CD4-positive, alpha-beta T cell treated with Interleukin-10 for 1 hour (primary cell): ENCODE results near the gene NMRK1.

ENCODE experiments used
- DNase-seq: peaks from one replicate; pipeline ENCODE4 v3.0.0-alpha.2; 2020

NMRK1 gene

DNA sequence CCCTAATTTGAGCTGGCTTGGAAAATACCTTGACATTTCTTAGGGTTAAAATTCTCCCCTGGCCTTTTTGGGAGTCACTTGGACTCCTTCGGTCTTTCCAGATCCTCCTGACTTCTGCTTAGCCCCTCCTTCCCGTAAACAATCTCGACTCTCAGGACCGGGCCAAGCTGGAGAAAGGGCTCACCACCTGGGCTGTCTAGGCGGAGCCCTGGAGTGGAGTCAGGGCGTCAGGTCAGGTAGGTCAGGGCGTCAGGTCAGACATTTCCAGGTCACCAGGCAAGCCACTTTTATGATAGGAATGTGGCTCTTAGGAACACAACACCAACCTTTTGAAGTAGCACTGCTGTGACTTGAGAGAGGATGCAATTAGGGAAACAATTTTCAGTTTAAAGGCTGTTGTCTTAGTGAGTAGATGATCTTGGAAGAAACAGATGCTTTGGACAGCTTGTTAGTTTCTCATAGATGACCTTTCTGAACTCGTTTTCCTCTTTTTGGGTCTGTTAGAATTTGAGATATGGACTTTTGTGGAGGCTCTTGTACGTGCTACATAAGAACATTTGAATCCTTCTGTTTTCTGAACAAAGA is 13.1 kb upstream of the NMRK1 start:
- no peak for DNase-seq

DNA sequence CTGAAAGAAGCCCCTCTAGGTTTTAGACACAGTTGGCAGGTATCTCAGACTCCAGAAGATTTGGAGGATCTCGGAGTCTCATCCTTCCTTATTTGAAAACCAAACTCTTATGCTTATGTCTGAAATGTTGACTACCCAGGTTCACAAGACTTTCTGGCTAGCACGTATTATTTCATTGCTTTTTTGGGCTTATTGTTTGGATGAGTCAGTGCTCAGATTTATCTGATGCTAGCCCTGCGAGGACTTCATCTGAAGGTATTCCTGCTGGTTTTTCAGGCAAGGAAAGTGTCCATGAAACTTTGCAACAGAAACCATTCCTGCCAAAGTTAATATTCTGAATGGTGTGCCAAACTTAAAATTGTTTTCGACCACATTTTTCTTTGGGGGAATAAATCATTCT is 8.8 kb upstream of the NMRK1 start:
- no peak for DNase-seq

DNA sequence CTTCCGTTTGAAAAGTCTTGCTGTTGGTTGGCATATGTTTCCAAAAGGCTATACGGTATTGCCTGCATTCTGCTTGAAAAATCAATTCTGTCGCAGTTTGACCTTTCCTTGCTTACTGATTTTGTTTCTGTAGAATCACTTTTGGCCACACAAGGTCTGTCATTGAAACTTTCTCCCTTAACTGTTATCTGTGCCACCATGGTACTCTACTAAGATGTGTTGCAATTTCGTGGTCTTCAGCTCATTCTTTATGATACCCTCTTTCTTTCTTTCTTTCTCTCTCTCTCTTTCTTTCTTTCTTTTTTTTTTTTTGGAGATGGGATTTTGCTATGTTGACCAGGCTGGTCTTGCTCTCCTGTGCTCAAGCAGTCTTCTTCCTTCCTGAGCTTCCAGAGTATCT is 4.8 kb upstream of the NMRK1 start:
- no peak for DNase-seq

DNA sequence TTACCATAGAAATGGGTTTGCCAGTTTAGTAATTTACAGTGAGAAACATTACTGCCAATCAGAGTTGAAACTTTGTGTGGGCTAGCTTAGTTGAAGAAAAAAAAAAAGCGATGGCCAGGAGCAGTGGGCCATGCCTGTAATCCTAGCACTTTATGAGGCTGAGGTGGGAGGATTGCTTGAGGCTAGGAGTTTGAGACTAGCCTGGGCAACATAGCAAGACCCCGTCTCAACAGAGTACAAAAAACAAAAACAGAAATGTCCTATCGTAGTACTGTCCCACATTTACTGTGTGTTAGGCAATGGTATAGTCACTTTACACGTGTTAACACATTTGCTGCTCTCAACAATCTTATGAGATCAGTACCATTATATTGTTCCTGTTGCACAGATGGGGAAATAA is 2.6 kb upstream of the NMRK1 start:
- no peak for DNase-seq

DNA sequence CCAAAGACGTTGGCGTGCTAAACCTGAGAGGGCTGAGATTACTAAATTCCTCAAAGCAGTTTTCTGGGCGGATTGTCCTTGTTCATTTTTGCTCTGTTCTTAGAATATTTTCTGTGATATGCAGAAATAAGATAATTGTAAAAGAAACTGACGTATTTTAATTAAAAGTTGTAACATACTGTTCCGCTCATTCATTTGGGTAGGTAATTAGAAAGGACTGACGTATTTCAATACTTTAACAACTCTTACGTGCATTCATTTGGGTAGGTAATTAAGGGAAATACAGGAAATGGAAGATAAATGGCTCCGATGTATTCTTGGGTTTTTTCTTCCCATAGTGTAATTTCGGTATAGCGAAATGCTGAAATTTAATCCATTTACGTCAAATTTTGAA is 1.4 kb upstream of the NMRK1 start:
- no peak for DNase-seq

DNA sequence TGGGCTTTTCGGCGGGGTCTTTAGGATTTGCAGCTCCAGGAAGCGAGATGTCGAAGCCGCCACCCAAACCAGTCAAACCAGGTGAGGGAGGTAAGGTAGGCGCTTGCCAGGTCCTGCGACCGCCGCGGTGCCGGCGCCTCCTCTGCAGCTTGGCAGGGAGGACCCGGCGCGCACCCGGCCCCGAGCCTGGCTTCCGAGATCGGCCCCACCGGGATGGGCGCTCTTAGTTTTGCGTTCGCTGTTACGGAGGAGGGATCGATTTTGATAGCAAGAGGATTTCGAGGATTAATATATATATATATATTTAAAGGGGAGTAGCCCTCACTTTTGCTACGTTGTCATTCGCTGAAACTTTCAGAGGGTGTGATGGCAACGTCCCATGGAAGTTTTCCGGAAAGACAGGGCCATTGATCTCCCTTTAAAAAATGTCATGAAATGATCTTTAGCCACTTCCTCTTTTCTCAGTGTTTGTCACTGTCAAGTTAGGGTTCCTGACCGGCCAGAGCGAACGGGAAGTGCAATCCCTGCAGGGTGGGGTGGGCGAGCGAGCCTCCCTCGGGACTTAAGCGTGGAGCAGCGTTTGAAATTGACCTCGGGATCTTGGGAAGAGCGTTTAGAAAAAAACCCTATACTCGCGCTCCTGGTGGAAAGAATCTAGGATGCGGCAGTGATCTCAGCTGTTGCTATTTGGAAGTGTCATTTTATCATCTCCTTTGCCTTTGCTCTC is 854 bp upstream of the NMRK1 start:
- no peak for DNase-seq

DNA sequence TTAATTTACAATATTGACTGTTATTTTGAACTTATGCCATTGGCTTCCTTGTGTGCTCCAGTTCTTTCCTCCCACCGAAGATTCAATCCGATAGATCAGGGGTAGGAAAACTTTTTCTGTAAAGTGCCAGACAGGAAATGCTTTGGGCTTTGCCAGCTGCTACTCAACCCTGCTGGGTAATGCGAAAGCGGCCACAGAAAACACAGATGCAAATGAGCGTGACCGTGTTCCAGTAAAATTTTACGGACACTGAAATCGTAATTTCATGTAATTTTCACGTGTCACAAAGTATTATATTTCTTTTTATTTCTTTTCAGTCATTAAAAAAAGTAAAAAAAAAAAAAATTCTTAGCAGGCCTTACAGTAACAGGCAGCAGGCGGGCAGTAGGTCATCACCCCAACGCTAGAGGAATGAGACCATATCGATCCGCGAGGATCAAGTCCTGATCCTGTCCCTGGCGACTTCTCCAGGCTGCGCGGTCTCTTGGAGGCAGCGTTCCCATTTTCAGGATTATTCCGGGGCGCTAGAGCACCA is 599 bp downstream of the NMRK1 start:
- peak; percentile 64 for DNase-seq

DNA sequence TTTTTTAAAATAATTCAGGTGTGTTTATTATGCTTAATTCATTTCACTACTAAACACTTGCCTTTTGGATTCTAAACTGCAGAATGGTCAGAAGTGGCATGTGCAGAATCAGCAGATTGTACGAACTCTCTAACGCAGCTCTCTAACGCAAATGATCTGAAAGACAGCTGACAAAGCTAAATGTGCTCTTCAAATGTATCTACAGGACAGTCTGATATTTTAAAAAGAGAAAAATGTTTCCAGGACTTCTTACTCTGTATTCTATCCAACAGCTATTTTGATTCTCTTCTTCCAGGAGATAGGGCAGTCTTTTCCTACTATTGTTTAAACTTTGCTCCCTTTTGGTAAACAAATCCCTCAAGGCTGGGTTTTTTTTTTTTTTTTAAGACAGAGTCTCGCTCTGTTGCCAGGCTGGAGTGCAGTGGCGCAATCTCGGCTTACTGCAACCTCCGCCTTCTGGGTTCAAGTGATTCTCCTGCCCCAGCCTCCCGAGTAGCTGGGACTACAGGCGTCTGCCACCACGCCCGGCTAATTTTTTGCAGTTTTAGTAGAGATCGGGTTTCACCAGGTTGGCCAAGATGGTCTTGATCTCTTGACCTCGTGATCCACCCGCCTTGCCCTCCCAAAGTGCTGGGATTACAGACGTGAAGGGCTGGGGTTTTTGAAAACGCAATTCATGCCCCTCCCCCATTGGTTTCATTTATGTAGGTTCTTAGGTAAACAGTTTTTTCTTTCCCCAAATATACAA is 1.2 kb downstream of the NMRK1 start:
- no peak for DNase-seq

DNA sequence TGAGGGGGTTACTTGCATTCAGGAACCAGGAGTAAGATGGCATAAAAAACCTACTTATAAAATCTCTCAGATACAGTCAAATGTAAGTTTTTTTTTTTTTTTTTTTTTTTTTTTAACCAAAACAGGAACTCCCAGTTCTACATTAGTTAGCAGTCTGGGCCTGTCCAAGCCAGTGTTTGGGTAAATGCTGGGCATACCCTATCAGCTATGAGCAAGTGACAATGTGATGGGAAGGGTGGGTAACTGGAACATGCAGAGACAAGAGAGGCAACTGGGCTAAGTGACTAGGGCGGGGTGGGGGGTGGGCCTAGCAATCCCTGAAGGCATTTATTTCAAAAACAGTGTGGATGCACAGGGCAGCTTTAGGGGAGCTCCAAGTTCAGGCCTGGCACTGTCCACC is 2.3 kb downstream of the NMRK1 start:
- no peak for DNase-seq

DNA sequence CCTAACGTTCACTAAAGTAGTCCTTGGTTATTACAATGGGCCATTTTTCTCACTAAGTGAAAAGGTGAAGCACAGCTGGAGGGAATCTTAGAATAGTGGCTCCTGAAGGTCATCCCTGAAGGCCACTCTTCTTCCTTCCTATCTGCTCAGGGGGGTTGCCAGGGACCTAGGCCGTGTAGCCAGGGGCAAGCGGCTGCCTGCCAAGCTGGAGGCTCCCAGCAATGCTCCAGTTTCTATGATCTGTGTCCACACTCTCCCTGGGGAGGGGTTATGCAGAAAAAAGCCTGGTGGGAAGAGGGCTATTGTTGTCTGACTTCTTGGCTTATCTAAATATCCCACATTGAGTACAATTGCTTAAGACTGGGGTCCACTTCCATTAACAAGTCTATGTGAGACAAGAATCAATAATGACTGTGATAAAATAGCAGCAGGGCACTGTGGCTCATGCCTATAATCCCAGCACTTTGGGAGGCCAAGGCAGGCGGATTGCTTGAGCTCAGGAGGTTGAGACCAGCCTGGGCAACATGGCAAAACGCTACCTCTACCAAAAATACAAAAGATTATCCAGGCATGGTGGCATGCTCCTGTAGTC is 3.8 kb downstream of the NMRK1 start:
- no peak for DNase-seq

DNA sequence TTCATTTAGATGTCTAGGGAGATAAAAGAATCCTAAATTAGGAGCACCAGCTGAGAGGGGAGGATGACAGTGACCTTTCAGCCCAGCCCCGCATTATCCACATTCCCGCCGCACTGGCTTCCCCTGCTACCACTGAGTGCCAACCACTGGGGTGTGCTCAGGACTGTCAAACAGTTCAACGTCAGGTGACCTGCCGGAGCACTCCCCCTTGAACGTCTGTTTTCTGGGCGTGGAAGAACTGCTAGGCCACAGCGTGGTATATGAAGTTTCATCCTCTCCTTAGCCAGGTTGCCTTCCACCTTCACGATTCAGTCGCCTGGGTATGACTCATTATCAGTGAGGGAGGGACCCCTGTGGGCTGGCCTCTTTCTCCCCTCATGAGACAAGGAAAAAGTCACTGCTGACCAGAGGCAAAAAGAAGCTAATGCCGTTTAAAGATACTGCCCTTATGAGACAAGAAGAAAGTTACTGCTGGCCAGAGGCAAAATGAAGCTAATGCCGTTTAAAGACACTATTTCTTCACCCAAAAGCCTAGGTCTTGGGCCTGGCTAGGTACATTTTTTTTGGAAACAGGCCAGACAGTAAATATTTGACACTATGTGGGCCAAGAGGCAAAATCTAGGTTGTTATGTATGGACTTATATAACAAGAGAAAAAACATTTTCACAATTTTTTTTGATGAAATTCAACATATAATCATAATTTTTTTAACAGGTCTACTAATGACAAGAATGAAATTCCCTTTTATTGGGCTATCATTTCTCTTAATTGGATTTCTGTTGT is 4.6 kb downstream of the NMRK1 start:
- DNase-seq: peak; percentile 60

DNA sequence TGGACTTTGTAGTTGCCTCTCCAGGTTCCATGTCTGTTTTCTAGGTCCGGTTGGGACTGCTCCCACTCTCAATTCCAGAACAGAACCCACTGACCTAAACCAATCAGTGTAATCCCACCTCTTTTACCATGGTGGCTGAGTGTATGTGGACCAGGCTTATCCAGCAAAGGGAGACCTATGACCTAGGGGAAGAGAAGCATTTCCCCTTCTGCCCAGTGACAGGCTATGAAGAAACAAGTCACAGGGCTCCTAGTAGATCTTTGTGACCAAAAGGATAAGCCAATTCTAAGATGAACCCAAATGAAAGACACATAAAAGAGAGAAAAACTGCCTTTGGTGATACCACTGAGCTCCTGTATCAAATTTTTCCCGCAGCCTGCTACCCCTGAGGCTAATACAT is 6.3 kb downstream of the NMRK1 start:
- no peak for DNase-seq

DNA sequence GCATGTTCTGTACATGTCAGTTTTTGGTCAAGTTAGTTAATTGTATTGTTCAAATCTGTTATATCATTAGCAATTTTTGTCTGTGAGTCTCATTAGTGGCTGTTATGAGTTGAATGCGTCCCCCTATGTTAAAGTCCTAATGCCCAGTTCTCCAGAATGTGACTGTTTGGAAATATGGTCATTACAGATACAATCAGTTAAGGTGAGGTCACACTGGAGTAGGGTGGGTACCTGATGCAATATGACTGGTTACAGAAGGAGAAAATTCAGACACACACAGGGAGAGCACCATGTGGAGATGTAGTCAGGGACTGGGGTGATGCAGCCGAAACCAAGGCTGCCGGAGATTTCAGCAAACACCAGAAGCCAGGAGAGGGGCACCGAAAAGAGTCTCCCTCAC is 15.1 kb downstream of the NMRK1 start:
- DNase-seq: no peak

DNA sequence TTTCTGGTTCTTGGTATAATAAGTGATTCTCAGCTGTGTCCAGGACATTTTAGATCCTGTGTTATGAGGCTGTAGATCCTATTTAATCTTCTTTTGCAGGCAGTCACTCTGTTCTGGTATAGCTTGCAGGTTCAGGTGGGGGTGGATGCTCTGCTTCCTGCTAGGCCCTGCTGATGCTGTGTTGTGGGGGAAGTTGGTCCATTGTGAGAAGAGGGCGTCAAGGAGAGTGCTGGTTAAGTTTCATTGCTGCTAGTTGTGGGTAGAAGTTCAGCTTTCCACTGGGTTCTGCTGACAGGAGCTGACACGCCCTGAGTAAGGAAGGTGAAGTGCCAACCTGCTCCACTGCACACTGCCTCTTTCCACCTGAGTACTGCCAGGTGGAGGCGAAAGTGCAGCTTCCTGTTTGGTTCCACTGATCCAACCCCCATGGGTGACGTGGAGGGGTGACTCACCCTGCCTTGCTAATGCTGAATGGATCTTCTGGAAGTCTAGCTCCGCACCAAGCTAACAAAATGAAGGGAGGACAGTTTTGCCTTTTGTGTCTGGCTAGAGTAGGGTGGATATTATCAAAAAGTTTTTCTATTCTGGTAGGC is 16.3 kb downstream of the NMRK1 start:
- DNase-seq: peak; percentile 52

DNA sequence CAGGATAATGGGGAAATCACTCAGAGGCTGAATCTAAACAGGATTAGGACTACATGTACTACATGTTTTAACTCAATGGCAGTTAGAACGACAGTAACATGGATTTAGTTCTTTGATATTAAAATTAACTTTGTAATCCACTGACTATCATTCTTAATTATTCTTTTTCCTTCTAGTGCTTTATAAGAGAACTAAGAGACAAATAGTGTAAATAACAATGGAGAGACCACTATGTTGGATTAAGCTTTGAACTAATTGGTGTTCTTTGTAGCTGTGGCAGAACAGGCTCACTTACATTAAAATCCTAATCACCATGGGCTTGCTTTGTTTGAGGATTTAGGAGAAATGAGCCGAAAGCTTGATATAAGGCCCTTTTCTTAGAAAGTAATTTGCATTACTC is 18.8 kb downstream of the NMRK1 start:
- no peak for DNase-seq

DNA sequence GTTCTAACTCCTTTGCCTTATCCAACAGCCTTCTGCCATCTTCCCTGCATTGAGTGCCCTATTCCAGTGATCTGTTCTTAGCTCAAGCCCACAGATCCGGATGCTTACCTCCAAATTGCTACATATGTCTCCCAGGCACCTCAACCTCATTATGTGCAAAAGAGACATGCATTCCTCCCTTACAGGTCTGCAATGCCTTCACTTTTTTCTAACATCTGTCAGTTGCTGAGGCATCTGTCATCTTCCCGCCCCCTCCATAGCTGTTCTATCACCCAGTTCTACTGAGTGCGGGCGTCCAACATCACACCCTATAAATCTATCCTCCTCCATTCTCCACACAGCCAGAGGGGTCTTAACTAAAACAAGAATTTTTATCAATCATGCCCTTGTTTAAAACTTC is 20.1 kb downstream of the NMRK1 start:
- DNase-seq: no peak

DNA sequence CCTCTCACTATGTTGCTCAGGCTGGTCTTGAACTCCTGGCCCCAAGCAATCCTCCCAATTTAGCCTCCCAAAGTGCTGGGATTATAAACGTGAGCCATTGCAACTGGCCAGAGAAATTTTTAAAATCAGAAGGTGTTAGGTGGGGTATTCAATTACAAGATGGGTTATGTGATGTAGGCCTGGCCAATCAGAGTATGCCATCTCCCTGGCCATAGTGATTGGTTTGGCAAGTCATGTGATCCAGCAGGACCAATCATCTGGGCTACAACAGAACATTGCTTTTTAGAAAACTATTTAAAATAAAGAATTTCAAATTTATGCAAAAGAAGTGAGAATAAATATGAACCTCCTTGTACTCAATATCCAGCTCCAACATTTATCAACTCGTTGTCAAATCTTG is 22.4 kb downstream of the NMRK1 start:
- no peak for DNase-seq

DNA sequence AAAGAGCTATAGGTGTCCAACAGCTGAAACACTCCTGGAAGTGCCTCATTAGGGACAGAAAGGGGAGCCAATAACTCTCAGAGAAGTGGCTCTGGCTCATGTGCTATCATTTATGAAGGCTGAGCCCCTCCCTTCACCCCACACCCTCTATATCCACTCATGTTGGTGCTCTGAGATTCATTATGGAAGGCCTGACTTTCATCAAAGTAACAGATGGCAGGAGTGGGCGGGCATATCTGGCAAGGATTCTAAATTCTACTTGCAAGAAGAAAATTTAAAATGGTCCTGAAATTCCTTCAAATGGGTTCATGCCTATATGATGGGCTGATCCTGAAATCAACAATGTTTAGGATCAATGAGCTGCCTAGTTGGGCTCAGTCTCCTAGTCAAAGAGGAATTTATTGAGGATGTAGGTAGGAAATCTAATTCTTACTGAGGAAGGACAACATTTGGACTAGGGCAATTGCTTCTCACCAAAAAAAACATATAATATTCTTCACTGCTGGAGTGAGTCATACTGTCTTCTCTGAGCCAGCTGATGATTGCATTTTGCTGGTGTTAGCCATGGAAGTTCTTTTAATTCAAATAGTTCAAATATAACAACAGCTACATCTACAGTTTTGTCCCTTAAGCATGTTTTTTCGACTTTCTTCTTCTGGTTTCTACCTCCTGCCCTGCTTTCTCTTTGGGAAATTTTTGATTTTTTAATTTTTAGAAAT is 23.5 kb downstream of the NMRK1 start:
- no peak for DNase-seq

DNA sequence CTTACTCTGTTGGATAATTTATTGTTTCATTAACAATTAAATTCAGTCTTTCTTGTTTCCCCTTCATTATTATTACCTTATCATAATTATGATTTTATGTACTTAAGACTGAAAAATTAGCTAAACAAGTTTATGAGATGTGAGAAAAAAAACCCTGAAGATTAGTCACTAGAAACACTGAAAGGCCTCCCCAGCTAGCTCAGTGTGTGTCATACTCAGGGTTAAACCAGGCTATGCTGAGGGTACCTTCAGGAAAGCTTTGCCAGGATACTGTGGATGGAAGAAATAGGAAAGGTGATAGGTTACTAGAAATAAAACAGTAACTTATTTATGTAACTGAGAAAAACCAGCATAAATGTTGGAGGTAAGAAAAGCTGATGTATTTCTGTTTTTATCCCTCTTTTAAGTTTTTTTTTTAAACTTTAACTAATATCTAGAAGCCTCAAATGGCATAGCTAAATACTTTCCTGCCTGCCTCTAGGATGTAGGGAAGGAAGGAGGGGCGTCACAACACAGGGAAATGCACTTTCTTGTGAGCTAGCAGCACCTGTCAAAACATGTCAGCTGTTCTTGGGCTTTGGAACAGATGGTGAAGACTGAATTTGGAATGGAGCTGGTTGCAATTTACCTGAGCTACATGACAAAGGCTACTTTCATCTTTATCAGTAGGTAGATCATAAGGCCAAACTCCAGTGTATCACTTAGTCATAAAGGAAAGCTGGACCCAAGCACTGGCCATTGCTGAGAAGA is 24.2 kb downstream of the NMRK1 start:
- DNase-seq: no peak

DNA sequence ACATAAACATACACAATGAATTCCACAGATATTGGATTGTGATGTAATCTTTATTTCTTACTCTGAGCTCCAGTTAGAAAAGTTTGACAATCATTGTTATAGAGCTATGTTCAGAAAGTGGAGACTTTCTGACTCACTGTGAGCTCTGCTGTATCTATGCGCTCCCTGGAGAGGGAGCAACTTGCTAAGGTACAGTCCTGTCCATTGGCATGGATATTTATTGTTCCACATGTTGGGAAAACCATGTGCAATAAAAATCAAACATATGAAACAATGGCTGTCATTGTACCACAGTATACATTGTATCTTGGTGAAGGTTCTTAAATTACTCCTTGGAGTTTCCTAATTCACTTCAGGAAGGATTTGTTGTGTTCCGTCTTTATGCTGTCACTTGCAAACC is 26.8 kb downstream of the NMRK1 start:
- DNase-seq: no peak

DNA sequence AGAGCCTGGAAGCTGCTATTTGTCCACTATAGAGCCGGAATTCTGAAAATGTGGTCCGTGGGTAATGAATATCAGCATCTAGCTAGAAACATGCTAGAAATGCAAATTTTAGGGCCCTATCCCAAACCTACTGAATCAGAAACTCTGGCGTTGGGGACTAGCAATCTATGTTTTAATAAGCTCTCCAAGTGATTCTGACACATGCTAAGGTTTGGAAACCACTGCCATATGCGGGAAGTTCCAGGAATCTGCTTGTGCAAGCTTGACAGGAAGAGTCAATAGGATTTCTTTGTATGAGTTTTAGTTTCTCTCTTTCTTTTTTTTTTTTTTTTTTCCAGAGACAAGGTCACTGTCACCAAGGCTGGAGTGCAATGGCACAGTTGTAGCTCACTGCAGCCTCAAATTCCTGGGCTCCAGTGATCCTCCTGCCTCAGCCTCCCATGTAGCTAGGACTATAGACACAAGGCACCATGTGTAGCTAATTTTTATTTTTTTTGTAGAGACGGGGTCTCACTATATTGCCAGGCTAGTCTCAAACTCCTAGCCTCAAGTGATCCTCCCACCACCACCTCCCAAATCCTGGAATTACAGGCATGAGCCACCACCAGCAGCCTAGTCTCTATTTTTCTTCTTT is 33.5 kb downstream of the NMRK1 start:
- DNase-seq: no peak
